ENCODE results near the gene SERGEF.

The SERGEF gene

DNA sequence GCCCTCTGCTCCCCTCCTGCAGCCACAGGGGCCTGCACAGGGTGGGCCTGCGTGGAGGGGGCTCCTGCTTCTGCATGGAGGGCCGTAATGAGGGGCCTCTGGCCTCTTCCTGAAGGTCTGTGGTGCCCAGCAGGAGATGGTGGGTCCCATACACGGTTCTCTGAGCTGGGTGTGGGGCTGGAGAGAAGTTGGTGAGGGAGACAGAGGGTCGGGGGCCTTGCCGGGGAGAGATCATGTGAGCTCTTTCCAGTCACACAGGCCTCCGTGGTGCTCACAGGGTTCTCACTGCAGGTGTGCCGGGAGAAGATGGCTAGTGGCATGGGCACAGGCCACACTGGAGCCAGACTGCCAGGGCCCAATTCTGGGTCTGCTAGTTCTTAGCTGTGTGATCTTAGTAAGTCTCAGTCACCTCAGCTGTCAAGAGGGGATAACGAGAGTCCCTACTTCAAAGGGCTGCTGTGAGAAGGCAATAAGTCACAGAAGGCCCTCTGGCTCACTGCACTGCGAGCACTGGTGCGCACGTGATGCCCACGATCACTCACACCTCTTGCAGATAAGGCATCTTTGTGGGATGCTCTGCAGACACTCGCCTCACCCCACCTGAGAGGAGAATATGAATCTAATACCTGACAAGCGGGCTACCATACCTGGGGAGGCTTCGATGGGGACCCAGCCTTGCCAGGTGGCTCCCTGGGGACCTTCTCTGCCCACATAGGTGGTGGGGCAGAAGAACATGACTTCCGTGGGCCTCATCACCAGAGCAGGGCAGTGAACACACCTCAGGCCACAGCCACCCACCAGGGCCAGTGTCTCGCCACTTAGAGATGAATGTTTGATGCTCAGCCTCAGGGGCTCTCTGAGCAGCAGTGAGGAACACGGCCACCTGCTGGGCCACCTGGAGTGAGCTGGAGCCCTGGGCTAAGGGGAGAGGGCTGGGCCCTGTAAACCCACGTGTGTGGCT lies 263.8 kb downstream of the SERGEF start:
- no peak for DNase-seq (ENCODE audit: low read depth)

DNA sequence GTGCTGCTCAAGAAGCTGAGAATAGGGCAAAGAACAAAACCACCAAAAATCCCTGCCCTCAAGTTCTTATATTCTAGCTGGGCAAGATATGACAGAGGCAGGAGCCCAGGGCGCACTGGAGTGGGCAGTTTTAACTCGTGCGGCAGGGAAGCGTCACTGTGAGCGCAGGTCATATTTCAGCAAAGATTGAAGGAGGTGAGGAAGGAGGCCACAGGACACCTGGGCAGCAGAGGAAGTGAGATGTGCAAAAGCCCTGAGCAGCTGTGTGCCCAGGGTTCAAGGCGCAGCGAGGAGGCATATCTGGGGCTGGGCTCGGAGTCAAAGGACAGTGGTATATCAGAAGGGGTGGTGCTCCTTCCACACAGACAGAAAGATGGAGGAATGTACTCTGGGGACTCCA lies 264.8 kb downstream of the SERGEF start:
- no peak for DNase-seq (ENCODE audit: low read depth)

DNA sequence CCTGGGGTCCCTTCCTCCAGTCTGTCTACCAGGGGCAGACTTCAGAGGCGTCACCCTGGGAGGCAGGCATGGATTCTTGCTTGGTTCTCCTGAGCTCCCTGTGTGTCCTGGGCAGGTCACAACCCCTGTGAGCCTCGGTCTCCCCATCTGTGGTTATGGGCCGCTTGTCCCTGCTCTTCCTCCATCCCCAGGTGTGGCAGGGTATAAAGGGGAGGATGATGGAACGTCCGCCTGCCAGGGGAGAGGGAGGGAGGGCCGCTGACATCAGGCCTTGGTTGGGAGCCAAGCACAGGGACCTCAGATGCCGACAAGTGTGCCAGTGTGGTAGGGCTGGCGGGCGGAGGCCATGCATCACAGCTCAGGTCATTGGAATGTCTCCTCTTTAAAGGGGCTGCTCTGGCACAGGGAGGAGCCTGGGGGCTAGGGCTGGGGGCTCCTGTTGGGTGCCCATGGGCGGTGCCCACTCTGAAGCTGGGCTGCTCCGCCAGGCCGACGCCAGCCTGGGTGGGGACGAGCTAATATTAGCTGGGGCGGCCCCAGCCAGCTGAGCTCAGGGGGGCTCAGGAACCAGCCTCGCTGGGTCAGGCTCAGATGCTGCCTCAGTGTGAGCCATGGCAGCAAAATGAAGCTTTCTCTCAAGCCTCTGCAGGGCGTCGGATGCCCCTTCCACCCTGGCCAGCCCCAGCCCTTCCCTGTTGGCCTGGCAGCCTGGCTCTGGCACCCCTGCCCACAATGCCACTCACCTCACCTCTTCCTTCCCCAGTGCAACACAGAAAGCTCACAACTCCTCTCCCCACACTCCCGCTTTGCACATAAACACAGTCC lies 265.5 kb downstream of the SERGEF start:
- no peak for DNase-seq (ENCODE audit: low read depth)

DNA sequence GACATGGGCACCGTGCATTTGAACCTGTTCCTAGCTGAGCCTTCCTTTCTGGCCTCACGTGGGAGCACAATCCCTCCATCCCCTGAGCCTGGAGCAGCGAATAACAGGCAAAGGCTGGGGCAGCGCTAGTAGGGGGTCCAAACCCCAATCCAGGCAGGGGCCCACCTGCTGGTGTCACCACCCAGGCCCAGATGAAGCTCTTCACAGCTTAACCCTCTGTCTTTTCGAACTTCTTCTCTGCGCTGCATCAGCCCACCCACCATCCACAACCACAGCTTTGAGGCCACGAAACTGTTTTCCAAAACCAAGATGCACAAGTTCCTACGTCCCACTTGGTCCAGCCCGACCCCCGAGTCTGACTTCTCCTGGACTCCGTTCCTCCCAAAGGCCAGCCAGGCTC lies 266.8 kb downstream of the SERGEF start:
- DNase-seq (ENCODE audit: low read depth) = no peak

DNA sequence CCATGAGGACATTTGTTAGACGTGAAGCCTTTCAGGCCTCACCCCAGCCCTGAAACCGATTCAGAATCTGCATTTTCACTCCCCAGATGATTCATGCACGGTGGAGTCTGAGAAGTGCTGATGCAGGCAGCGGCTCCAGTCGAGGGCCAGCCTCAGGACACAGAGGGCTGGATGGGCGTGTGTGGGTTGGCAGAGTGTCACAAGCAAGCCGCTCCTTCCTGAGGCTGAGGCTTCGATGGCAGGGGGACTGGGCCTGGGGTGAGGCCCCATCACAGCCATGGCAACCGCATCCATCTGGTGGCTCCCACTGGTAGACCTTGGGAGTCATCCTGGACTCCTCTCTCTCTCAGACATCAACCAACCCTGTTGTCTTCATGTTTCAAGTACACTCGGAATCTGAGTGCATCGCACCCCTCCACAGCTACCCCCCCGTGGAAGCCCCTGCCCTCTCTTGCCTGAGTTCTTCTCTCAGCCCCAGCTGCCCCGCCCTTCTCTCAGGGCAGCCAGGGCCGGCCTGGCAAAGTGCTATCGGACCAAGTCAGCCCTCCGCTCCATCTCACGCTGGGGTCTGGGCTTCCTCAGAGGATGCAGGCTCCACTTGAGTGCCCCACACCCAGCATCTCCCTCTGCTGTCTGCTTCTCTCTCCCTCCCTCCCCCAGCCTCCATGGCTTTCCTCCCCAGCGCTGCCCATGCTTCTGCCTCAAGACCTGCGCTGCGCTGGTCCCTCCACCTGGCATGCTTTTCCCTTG lies 267.6 kb downstream of the SERGEF start:
- no peak for DNase-seq (ENCODE audit: low read depth)

DNA sequence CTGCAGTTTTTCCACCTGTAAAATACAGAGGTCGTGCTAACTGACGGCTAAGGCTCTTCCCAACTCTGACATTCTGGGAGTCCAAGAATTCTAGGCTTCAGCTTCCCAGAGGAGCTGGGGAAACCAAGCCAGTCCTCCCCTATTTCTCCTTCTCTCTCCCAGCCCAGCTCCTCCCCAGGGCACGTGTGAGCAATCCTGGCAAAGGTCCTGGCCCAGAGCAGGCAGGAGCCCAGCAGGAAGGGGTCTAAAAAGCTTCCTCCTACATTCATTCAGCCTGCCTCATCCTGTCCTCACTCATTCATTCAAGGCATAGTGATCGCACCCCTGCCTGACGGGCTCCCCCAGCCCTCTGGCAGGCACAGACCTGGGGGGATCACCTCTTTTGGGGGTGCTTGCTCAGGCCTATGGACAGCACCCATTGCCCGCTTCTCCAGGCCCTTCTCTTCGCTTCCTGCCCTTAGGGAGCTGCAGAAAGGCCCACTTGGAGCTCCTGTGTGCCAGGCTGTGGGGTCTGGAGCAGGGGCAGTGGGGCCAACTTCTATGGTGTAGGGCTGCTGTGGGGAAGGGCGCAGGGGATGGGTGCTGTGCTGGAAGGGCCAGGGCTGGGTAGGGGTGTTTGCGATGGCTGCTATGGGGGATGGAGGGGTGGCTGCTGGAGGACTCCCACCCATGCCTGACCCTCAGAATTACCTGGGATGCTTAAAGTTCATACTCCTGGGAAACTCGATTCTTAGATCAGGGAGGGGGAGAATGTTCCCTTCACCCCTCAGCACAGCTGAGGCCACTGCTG lies 268.5 kb downstream of the SERGEF start:
- DNase-seq (ENCODE audit: low read depth) = no peak

DNA sequence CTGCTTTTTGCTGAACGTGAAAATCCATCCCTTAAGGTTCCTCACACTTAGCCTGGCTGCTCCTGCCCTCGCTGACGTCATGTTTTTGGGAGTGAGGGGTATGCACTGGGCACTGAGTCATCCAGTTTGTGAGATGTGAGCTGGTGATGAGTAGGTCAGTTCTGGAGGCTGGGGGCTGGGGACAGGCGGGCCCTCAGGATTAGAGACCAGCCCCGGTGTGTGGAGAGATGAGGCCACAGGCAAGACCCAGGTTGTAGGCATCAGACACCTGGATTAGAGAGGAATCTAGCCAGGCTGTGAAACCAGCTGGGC lies 269.1 kb downstream of the SERGEF start:
- no peak for DNase-seq (ENCODE audit: low read depth)

DNA sequence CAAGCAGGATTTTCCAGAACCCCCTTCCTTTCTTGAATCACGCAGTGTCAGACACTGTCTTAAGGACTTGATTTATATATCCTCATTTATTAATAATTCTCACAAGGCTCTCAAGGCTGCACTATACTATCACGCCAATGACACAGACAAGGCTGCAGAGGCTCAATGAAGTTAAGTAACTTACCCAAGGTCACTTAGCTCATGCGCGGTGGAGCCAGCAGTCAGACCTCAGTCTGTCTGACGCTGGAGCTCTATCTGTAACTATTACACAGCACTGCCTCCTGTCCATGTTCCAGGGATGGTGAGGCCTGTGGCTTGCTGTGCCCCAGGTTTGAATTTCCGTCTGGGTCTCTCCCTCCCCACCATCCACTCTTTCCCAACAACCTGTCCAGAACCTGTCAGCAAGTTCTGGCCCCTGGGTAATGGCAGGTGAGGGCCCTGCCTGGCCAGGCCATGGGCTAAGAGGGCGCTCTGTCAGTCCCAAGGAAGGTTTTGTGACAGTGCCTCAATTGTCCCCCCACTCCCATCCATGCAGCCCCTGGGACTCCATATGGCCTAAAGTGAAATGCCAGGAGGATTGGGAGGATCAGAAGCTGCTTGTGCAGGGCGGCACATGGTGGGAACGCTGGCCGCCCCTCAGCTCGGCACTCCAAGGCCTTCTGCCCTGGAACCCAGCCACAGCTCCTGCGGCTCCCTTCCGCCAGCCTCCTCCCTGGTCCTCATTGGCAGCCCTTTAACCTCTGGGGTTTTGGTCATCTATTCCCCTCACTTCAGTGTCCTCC lies 269.6 kb downstream of the SERGEF start:
- DNase-seq (ENCODE audit: low read depth) = no peak

DNA sequence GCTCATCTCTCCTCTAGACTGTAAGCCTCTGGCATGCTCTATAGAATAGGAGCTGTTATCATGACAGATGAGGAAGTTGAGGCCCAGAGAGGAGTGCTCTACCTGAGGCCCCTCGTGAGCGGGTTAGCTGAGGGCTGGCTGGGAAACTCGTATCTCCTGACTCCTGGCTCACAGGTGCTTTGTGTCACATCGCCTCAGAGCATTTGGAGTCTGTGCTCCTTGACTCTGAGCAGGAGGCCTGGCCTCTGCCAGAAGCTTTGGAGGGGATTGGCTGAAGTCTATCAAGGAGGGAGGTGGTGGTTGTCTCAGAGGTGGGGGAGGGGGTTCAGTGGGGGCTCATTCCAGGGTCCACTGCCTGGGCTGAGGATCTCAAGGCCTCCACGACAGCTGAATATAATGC lies 270.8 kb downstream of the SERGEF start:
- DNase-seq (ENCODE audit: low read depth) = no peak

DNA sequence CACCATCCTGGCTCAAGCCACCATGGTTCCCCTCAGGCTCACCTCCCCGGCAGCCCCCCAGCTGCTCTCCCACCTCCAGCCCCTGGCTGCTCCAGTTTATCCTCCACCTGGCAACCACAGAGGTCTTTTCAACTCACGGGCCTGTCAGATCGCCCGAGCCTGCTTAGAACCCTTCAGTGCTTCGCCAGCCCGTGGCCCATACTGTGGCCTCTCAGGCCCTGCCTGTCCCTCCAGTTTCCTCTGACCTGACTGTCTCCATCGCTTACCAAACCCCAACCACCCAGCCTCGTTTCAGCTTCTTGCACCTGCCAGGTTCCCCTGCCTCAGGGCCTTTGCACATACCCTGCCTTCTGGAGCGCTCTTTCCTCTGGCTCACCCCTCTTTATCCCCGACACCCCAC lies 271.4 kb downstream of the SERGEF start:
- no peak for DNase-seq (ENCODE audit: low read depth)

DNA sequence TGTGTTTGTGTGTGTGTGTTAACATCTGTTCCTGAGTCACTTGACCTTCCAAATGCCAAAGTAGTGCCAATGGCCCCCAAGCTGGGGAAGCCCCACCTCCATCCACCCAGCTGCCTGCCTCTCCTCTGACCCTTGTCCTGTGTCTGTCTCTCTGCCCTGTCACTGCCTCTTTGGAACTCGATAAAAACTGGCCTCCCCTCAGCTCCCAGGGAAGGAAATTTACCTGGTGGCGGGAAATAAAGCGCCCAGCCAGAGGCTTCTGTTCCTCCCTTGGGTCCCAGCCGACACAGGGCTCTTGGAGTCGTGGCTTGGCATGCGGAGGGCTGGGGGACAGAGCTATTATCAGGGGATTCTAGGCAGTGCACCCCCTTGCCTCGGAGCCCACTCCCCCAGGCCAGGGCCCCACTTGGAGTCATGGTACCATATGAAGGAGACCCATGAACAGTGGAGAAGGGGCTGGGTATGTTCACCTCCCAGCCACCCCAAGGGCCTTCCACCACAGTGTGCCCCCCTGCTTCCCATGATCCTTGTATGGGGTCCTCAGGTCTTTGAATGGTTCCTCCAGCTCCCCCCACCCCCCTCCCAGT lies 272.1 kb downstream of the SERGEF start:
- no peak for DNase-seq (ENCODE audit: low read depth)

DNA sequence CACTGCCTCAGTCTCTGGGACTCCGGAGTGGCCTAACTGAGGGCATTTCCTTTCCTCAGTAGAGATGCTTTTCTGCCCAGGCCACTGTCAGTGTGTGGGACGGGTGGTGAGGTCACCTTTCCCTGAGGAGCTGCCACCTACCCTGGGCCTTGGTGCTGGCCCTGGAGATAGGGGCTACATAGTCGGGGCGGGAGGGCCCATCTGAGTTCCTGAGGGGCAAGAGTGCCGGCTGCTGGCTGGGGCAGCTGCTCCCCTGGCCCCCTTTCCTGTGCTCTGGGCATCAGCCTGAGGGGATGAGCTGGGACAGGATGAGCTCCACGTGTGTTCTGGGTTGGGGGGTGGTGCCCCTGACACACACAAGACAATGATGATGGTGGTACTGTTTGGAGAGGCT lies 272.9 kb downstream of the SERGEF start:
- no peak for DNase-seq (ENCODE audit: low read depth)

DNA sequence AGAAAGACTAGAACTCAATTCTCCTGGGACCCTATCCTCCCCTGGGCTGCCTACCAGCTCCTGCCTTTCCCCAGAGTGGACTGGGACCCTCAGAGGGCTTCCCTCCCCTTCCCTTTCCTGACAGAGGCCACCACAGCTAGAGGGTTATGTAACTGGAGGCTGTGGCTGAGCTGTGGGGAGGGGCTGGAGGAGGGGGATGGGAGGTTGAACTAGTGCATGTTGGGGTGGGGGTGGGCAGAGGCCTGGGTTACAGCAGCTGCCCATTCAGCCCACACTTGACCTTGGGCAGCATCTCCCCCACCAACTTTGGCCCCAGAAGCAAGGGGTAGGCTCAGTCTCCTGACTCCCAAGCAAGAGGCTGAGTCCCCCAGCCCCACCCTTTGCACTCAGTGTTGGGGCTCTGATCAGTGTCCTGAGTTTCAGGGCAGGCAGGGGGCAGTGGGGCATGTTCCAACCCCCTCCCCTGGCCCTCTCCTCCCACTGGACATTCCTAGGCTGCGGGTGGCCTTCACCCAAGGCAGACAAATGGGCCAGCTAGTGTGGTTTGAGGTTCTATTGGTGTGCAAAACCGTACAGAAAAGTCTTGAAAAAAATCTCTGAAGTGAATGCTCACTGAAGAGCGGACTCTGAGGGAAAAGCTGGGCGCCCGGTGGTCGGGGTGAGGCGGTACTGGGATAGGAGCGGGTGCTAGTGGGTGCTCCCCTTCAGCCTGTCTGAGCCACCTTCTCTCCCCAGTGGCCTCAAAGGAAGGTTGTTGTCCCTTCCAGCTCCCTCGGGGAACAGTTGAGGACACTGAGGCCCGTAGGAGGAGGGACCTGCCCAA lies 274.5 kb downstream of the SERGEF start:
- DNase-seq (ENCODE audit: low read depth) = no peak

Measured in non-pigmented ciliary epithelial cell (primary cell).